NCI-H1436 treated with DMSO at 0.1 percent for 48 hours (cell line): ENCODE measurements around the gene ZFAND2B.

Experiments used
- DNase-seq: peaks from one replicate; lab custom pipeline; 2025; lab: John Stamatoyannopoulos, UW

The ZFAND2B gene, protein sequence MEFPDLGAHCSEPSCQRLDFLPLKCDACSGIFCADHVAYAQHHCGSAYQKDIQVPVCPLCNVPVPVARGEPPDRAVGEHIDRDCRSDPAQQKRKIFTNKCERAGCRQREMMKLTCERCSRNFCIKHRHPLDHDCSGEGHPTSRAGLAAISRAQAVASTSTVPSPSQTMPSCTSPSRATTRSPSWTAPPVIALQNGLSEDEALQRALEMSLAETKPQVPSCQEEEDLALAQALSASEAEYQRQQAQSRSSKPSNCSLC

DNA sequence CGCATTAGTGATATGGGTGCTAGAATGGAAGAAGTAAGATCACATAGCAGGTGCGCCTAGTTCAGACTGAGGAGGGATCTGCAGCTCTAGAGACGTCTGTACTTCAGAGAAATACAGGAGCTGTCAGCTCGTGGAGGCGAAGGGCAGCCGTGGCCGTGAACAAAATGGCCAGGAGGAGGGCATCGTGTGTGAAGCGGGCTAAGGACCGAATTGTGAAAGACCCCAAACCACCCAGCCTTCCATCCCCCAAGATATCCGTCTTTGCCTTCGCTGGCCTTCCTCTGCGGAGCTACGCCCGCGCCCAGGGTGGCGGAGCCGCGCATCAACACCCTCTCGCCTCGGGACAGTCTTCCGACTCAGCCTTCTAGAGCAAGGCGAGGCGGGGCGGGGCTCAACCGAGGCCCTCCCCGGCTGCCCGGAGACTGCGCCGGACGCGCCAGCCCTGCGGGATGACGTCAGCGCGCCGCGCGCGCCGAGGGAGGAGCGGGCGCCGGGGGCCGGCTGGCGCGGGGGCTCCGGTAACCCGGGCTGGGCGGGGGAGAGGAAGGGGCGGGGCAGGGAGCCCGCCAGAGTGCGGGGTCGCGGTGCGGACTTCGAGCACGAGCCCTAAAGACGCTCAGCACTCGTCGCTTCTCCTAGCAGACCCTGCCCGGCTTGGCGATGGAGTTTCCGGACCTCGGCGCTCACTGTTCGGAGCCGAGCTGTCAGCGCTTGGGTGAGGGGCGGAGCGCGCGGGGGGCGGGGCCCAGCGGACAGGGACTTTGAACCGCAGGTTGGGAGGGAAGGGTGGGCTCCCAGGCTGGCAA, at the start of gene ZFAND2B:
Gene ZFAND2B, plus strand, starts transcription at position 455 of the 806 bp plus-strand sequence. Its CDS starts 206 bp downstream, at position 661.
- peak; percentile 68 for DNase-seq

DNA sequence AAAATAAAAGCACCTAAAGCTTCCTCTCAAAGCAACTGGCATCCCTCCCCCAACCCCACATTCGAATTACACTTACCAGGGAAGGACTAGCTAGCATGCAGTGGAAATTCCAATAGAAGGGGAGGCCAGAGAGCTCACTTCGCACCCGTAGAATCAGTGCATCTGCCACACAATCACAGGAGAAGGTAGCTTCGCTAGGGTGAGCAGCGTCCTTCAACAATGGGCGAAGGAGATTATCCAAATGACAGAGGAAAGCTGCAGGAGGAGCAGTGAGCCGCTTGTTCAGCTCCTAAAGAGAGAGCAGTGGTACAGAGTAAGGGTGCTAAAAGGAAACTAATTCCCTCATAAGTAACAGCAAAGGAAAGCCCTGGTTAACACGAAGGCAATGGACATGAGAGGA, 49.2 kb upstream of the ZFAND2B start:
- no peak for DNase-seq

DNA sequence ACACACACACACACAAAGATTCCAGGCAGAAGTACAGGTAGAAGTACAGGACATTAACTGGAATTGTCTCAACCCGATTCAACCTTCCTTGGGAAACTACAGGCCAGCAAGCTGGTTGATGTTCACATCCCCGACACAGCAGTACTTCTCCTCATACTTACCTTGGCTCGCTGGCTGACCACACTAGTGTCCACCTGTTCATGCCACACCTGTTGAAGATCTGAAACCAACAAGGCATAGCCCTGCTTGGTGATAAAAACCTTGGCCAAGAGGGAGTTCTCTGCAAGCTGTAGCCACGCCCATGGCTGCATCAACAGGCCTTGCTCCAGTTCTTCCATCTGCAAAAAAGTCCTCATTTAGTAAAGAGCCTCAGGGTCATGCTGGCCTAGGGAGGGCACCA, 48.6 kb upstream of the ZFAND2B start:
- DNase-seq: no peak

DNA sequence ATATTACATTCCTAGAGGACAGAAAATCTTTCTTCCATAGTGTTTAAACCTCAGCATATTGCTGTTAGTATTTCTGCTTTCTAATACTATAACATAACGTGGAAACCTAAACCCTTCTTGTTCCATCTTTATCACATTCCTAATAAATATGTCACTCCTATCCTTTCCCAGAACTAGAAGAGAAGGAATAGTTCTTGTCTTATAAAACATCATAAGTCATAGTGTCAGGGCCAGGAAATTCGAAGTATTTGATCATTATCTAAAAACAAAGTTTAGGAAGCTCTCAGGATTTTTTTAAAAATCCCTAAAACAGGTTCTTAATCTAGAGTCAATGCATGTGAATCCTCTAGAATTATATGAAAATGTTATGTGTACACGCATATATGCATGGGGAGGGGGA, 48.0 kb upstream of the ZFAND2B start:
- DNase-seq: no peak

DNA sequence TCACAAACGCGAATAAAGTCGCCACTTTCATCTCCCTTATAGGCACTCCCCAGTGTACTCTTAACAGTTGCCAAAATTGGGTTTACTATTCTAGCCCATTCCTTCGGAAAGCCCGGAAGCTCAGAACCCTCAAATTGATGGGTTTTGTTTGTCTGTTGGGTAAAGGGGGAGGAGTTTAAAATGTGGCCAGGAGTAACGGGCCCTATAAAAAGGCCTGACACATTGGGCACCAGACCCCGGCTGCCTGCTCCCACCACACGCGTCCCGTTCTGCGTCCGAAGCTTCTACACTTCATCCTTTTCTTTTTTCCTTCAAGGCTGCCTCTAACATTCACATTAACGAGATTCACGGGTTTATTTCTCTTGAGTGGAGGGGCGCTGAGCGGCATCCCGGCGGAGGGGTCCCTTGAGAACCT, 46.8 kb upstream of the ZFAND2B start:
- no peak for DNase-seq

DNA sequence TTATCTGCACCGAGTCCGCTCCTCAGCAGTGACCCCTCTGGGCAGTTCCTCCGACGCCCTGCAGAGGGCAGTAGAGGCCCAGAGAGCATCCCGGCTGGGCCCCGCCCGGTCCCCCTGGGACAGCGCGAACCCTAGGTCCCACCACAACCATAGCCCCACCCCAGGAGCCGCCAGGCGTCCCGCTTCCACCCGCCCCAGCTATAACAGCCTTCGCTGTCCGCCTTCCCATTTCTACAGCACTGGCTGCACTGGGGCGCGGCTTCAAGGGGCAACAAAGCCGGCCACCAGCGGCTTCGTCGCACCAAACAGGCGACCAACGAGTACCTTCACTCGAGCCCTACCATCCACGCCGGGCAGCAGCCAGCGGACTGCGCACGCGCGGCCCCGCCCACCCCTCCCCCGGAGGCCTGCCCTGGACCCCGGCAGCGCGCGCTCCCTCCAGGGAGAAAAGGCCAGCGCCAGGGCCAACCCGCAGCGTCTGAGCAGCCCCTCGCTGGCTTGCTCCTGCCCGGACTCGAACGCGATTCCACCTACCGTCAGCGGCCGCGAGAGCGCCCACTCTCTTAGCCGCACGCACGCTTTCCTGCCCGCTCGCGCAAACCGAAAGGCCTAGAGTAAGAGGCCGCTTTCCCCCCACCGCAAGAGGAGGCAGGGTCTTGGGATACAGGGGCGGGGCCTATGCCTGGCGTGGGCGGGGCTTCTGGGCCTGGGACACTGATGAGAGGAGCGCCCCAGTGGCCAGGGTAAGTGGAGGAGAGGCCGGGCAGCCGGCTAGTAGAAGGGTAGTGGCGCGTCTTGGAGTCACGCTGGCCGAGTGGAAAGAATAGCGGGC, 46.2 kb upstream of the ZFAND2B start, which contains the start of gene NHEJ1:
Gene NHEJ1, minus strand, starts transcription at position 630 of the 832 bp plus-strand sequence. CDS start 2,453 bp downstream, outside the sequence.
- peak; percentile 40 for DNase-seq

DNA sequence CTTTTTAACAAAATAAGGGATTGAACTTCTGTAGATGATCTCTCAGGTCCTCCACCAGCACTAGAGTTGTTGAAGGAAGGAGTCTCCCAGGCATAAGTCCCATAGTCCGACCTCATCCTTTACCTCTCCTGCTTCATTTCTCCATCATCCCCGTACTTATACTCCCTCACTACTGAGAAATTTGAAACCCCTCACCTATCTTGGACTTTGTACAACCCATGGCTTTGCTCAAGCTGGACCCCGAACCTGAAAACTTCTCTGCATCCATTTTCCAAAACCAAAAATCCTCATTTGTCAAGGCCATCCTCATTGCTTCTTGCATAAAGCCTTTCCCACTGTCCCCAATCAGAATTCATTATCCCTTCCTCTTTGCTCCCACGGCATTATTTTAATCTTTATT, 45.5 kb upstream of the ZFAND2B start:
- DNase-seq: no peak

DNA sequence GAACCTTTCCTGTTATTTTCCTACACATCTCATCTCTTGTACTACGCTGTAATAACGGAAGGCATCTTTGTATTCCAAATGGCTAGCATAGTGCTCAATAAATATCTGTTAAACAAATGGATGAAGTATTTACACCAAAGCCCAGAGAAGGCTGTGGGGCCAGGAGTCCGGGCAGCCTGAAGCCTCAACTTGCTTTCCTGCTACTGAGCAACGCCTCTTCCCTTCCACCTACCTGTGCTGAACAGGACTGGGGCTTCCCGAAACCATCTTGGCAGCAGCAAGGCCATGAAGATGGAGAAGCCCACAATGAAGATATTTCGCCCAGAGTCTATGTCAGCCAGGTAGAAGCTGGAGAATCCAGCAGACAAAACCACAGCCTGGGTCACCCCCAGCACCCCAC, 43.4 kb upstream of the ZFAND2B start:
- DNase-seq: no peak

DNA sequence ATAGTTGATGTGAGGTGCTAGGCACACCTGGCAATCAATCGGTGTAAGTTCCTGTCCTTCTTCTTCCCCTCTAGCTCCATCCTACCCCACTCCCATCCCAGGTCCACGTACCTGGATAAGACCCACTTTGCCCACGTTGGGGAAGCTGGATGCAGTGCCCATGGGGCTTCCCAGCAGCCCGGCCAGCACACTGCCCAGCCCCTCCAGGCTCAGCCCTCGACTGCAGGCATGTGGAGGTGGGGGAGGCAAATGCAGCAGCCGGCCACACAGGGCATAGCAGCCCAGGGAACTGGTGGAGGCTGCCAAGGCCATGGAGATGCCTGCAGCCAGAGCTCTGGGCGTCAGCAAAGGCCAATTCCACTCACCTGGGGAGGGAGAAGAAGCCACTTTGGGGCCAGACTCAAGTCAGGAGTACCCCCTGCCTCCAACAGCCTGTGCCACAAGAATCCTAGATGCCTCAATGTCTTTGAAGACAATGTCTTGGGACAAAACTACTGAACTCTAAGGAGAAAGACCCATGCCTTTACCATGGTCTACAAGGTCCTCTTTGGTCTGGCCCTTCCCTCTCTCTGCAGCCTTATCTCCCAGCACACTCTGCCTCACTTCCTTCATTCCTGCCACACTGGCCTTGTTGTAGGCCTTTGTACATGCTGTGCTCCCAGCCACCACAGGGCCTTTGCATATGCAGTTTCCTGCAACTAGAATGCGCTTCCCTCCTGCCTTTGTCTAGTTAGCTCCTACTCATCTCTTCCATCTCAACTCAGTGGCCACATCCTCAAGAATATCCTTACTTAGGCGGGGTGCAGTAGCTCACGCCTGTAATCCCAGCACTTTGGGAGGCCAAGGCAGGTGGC, 41.3 kb upstream of the ZFAND2B start:
- DNase-seq: no peak

DNA sequence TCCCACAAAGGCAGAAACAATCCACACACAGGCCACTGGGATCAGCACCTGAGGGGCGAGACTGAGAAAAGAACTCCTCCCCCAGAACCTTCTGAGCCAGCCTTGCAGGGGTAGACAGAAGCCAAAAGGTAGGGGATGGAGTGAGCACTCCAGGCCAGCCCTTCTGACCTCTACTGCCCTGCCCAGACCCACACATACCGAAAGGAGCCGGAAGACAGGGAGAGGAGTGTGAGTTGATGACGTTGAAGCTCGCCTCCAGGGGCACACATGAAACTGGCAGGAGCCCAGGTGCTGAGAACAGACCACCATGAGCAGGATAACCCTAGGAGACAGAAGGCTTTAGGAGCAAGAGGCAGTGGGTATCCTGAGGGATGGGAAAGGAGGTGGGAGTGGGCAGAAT, 38.6 kb upstream of the ZFAND2B start:
- no peak for DNase-seq

DNA sequence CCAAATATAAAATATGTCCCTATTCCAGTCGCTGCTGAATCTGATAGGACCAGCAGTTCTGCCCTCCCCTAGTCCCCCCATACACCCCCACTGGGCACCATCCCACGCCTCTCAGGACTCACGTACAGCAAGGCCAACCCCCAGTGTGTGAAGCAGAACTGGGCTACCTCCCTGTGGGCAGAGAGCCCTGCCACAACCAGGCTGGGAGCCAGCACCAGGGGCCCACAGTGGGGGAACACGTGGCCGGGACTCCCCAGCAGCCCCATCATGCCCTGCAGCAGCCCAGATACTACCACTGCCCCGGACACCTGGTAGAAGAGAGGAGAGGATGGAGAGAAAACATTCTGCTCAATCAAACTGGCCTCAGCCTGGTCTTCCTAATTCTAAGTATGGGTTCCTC, 38.1 kb upstream of the ZFAND2B start:
- no peak for DNase-seq

DNA sequence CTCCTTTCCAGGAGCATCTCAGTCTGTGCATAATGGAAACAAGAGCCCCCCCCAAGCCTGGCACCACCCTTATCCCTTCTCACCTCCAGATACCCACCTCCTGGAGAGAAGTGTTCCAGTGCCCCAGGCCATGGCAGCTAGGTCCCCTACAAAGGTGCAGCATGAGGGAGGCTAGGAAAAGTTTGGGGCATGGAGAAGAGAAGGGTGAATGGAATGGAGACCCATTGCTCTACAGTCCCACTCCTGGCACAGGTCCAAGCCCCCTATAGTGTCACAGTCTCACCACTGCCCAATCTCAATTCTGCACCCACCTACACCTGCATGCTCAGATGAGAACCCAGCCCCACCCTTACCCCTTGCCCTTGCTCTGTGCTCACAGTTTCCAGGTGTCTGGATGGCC, 37.6 kb upstream of the ZFAND2B start:
- no peak for DNase-seq

DNA sequence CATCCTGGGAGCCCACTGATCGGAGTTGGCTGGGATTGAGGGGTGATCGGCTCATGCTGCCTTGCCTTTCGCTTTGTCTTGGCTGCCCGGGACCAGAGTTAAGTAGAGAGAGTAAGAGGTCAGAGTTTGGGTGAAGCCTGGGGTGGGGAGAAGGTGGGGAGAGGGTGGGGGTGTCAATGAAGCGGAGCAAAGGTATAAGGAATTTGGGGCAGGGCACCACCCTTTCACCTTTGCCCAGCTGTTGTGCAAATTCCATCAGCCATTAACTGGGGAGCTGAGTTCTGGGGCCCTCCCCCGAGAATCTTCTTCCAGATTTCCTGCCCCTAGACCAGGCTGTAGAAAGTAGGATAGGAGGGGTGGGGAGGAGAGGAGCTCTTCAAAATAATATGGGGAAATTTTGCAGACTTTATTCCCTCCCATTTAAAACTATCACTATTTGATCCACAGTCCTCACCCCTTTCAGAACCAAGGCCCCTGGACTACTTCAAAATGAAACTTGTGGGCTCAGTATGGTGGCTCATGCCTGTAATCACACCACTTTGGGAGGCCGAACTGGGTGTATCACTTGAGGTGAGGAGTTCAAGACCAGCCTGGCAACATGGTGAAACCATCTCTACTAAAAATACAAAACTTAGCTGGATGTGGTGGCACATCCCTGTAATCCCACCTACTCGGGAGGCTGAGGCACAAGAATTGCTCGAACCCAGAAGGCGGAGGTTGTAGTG, 36.5 kb upstream of the ZFAND2B start, which contains the start of gene SLC23A3:
Gene SLC23A3, minus strand, starts transcription at position 100 of the 725 bp plus-strand sequence. Its CDS starts 45 bp downstream, at position 55.
- no peak for DNase-seq

DNA sequence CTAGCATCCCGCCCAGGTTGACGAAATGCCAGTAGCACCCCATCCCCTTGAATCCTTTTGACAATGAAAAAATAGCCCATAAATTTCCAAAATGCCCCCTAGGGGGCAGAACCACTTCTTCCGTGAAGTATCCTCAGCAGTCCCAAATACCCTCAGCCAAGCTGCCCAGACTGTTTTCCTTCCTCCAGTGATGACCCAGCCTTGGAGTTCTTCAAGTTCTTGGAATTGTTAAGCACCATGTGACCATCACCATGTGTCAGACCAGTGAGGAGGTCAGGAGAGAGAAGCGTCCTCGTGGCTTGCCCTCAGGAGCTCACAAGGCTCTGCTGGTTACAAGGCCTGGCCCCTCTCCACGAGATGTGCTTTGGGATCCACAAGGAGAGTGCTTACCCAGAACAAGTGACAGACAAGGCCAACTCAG, 35.3 kb upstream of the ZFAND2B start:
- no peak for DNase-seq

DNA sequence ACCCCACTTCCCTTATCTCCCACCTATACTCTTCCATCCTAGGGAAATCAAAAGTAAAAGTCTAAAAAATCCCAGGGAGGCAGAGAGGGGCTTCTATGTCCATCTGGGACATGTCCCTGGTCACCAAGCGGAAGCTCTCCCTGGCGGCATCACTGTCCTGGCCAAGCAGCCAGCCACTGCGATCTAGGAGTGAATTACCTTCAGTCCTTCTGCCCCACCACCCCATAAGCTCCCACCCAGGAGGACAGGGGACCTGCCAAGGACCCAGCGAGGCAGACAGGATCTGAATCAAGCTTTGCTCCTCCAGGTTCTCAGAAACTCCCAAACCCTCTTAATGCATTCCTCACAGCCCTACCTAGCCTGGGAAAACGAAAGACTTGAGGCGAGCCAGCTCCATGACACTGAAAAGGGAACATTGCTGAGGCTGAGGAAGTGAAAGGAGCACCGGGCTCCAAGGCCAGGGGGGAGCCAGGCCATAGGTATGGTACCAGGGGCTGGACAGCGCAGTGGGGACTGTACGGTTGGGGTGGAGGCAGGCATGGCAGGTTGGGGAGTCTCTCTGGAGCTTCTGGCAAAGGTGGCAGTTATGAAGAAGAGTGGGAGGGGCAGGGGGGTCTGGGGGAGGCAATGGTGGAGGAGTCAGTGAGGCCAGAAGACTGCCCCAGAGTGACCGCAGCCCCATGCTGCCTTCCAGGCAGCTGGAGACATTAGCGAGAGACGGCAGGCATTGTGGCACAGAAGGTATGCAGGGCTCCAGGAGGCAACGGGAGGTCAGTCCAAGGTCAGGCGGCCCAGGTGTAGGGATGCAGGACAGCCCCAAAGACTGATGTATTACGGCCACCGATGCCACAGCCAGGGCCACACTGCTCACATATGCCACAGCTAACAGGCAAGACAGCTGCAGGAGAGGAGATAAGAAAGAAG, 34.1 kb upstream of the ZFAND2B start:
- no peak for DNase-seq

DNA sequence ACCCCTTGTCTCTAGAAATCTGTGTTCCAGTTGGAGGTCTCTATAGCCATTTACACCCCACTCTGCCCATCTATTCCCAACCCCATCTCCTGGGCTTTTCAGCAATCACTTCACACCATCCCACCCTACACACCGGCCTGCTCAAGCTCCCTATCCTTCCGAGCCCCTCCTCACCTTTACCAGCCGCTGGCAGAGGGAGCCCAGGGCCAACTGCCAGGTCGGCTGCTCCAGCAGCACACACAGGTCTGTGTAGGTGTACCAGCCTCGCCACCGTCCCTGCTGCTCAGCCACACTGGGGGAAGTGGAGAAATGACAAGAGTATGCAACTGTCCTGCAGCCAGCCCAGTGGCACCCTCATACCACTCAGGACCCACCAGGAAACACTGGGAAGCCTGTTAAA, 33.4 kb upstream of the ZFAND2B start:
- no peak for DNase-seq

DNA sequence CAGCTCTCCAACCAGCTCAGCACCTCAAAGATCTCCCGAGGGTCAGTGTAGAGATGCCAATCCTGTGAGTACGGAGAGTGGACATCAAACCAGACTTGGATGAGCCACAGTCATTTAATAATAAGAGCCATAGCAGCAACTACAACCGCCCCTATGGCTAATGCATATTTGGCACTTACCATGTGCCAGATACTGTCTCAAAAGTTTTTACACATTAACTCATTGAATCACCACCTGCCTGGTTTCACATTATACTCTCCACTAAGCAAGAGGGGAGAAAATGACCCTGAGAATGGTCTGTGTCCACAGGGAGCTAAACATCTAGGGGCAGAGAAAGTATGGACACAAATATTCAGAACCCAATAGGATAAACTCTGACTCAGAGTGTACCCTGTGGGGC, 32.4 kb upstream of the ZFAND2B start:
- DNase-seq: no peak

DNA sequence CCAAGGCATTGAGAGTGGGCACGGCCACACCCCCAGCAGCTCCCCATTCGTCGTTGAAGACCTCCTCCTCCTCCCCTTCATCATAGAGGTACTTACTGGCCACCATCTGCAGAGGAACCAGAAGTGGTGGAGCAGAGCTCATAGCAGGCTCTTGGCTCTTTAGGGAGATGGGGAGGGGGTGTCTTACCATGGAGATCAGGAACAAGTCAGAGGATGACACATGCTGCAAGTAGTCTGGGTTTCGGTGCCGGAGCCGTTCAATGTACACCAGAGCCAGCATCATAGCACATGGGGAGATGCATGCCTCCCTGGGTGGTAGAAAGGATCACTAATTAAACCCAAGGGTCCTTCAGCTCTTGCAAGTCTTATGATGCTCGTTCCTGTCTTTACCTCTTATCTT, 31.8 kb upstream of the ZFAND2B start:
- no peak for DNase-seq

DNA sequence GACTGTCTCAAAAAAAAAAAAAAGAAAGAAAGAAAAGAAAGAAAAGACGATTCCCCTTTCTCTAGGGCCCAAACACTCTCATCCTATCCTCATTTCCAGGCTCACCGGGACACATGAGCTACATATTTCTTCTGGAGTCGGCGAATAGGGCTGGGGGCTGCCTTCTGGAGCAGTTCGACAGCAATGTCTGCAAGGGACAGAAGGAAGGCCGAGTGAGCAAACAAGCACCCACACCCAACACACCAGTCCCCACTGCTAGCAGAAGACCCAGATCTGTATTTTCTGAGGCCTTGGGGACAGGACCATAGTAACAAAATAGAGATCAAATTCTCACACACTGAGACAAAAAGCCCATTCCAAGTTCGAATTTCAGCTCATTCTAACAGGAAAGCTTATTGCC, 31.1 kb upstream of the ZFAND2B start:
- DNase-seq: no peak
